CD4-positive, alpha-beta T cell treated with Interleukin-6 for 4 hours (primary cell): Measurements from ENCODE around the gene LAMA3.

Experiments used
- DNase-seq: peaks from one replicate; pipeline ENCODE4 v3.0.0-alpha.2; 2020; ENCODE audit warnings: mixed read lengths

LAMA3 gene

GRCh38 chr18:23949863-23950262 is 260.6 kb downstream of the LAMA3 start:
- DNase-seq, result no peak

- DNase-seq, result no peak
Measured at GRCh38 chr18:23950644-23951043, 261.4 kb downstream of the LAMA3 start.

DNA sequence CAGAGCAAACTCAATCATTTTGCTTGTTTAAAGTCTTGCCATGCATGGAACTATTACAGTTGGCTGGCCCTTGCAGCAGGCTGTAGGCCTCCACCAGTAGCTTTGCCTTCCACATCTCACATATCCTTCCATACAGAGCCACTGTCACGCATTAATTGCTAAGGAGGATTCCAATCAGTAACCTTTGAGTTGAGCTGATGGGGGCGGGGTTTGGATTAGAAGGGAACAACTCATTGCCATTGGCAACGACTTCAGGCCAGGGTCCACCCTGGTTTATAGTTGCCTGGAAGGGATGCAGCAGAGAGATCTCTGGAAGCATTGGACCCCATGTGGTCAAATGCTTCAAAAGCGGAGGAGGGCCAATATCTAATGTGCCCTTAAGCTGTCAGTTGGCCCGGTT is 262.0 kb downstream of the LAMA3 start:
- DNase-seq, result no peak

GRCh38 chr18:23953984-23954383 is 264.7 kb downstream of the LAMA3 start:
- no peak for DNase-seq

- no peak for DNase-seq
Measured at GRCh38 chr18:23956483-23956882, 267.2 kb downstream of the LAMA3 start.

- no peak for DNase-seq
Measured at GRCh38 chr18:23958036-23958435, 268.8 kb downstream of the LAMA3 start.

- no peak for DNase-seq
Measured at GRCh38 chr18:23963443-23964165, 274.4 kb downstream of the LAMA3 start.

- DNase-seq, result peak; percentile 69
Measured at GRCh38 chr18:23964282-23965238, 275.3 kb downstream of the LAMA3 start.

GRCh38 chr18:23966909-23967308 is 277.7 kb downstream of the LAMA3 start:
- DNase-seq, result no peak

DNA sequence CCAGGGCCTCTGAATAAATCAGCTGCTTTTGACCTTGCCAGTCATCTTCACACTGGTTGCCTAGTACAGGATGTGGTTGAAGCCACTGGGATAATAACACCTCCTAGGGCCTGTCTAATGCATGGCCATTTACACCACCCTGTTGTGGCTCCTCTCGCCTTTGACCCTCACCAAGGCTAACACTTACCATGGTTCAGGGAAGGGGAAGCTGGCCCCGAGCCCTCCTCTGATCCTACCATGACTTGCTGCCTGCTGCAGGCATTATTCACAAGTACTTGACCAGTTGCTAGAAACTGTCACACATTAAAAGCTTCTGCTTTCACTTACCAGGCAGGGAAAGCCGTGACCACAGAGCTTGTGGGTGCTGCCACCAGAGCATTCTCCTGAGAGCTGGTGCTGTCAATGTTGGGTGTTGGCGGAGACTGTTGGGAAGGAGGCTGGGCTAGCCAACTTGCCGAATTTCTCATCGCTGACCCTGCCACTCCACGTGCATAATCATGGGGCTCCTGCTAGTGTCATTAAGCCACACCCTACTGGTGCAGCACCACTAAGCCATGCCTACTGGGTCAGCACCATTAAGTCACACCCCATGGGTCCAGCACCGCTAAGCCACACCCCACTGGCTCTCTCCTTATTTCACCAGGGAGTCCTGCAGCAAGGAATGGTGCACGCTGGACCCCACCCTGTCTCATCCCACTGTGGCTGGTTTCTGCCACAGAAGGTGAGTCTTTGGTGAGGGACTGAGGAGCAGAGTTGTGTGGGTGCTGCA is 278.3 kb downstream of the LAMA3 start:
- peak; percentile 42 for DNase-seq

- no peak for DNase-seq
Measured at GRCh38 chr18:23968638-23969604, 279.7 kb downstream of the LAMA3 start.

- no peak for DNase-seq
Measured at GRCh38 chr18:23969664-23970063, 280.4 kb downstream of the LAMA3 start.

DNA sequence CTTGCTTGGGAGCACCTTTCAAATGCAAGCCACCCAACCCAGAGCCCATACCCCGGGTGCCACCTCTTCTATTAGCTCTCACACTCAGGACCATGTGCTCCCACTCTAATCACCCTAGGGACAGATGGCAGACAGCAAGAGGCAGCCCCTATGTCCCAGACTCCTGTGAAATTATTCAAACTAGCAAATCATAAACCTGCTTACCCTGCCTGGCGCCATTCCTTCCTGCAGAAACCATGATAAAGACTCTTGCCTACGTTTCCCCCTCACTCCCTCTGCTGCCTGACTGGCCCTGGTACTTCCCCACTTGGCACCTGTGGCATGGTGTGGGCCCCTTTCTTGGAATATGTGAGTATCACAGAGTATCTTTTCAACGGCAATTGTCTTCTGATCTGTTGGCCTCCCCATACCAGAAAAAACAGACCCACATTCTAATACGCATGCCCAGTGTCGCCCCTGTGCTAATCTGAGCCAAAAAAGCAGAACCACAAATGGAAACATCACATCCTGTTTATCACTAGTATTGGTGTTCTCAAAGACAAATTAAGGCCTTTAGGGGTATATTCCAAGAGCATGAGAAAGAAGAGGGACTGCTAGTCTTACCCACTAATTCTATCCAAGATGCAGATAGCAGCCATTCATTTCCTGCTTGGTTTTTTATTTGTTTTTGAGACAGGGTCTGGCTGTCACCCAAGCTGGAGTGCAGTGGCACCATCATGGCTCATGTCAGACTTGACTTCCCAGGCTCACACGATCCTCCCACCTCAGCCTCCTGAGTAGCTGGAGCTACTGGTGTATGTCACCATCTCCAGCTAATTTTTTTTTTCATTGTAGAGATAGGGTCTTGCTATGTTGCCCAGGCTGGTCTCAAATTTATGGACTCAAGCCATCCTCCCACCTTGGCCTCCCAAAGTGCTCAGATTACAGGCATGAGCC is 281.2 kb downstream of the LAMA3 start:
- DNase-seq, result peak; percentile 73

- DNase-seq, result no peak
Measured at GRCh38 chr18:23971097-23971440, 281.8 kb downstream of the LAMA3 start.

GRCh38 chr18:23971666-23972230 is 282.5 kb downstream of the LAMA3 start:
- DNase-seq, result no peak

DNA sequence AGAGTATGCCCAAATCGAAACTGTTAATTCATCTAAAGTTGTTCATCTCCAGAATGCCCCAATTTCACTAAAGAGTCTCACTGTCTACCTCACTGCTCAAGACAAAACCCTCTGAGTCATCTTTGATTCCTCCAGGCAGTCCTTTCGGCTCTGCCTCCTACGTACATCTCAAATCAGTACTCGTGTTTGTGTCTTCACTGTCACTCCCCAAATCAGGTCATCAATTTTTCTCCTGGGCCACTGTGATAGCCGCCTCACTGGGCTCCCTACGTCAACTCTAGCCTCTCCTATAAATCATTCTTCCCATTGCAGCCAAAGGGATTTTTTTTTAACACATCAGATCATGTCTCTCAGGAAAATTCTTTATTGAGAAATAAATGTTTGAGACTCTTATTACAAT is 283.2 kb downstream of the LAMA3 start:
- peak; percentile 47 for DNase-seq

GRCh38 chr18:23977103-23977502 is 287.9 kb downstream of the LAMA3 start:
- no peak for DNase-seq

DNA sequence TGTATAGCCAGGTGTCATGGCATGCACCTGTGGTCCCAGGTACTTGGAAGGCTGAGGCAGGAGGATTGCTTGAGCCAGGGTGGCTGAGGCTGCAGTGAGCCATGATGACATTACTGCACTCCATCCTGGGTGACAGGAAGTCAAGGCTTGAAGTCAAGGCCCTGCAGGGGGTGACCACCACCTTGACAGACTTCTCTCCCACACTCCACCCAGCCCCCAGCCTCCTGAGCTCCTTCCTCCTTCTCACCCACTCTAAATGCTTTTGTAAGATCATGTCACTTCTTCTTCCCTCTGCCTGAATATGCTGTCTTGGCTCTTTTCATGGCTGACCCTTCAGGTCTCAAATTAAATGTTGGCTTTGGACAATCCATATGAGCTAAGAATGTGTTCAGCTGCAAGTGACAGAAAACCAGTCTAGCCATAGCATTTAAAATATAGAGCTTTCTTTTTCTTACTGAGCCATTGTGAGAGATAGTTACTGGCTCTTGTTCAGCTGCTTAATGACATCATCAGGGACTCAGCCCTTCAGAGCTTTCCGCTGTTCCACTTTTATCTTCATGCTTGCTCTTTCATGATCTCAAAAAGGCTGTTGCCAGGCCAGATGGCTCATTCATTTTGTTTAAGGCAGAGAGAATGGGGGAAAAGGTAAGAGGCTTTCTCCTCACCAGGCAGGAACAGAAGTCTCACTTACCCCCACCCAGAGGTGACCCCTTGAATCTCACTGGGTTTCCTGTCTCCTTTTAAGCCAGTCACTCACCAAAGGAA is 288.6 kb downstream of the LAMA3 start:
- DNase-seq, result peak; percentile 53

DNA sequence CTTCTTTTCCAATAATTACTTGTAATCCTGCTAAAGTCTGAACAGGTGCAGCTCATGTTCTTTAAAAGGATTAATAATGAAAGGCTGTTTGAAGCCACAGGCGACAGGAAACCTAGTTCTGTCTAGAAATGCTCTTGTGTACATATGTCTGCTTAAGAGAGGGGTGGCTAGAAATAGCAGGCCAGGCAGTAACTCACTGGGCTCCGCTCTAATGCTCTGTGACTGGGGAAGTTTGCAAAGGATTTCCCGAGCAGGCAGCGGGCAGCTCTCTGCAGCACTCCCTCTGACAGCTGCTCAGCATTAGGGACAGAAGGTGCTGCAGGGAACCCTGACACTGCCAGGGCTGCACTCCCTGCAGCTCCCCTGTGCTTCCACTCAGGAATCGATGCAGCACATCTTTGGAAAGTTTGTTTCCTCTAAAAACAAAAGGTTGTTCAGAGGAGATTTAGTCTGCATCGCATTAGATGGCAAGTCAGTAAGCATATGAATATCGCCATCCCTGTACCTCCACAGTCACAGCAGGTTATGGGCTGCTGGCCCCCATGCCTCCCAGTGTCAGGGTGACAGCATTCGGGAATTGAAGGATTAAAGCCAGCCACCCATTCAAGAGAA is 292.2 kb downstream of the LAMA3 start:
- no peak for DNase-seq
